BLaER1 treated with 17β-estradiol and CSF1 and Interleukin-3, amounts not matched to agents 10 nM and 100 nM (cell line): ENCODE results near the gene SLC6A19.

Experiments
- H3K27ac ChIP-seq, 11 experiments: shearing (Covaris generic); formaldehyde crosslinking; 2 replicates each; pipeline ENCODE4 v1.8.1; 2022
- H3K27me3 ChIP-seq, 11 experiments: shearing (Covaris generic); formaldehyde crosslinking; 2 replicates each; pipeline ENCODE4 v1.8.1; 2022
- H3K36me3 ChIP-seq, 11 experiments: shearing (Covaris generic); formaldehyde crosslinking; 2 replicates each; pipeline ENCODE4 v1.8.1; 2022
- H3K4me1 ChIP-seq, 10 experiments: shearing (Covaris generic); formaldehyde crosslinking; 2 replicates each; pipeline ENCODE4 v1.8.1; 2022
- H3K4me2 ChIP-seq, 11 experiments: shearing (Covaris generic); formaldehyde crosslinking; 2 replicates each; pipeline ENCODE4 v1.8.1; 2022
- H3K4me3 ChIP-seq, 10 experiments: shearing (Covaris generic); formaldehyde crosslinking; 2 replicates each; pipeline ENCODE4 v1.8.1; 2022
- H3K9ac ChIP-seq, 11 experiments: shearing (Covaris generic); formaldehyde crosslinking; 2 replicates each; pipeline ENCODE4 v1.8.1; 2022
- H3K9me3 ChIP-seq, 11 experiments: shearing (Covaris generic); formaldehyde crosslinking; replicated peaks in 1 of 11; 2 replicates each; pipeline ENCODE4 v1.8.1; 2022
- H4K20me1 ChIP-seq, 11 experiments: shearing (Covaris generic); formaldehyde crosslinking; 2 replicates each; pipeline ENCODE4 v1.8.1; 2022
- Cebpa-rat ChIP-seq, 11 experiments: shearing (Covaris generic); IDR thresholded peaks; 2 replicates each; pipeline ENCODE4 v1.8.1; 2022

Gene SLC6A19

GRCh38 chr5:1254196-1254595 is 52.8 kb downstream of the SLC6A19 start:
- no peak overlapping the region for H3K4me3 ChIP-seq
- no peaks in the 10 kb centered on the region for H3K9me3 ChIP-seq
- no peak overlapping the region for H3K9ac ChIP-seq
- H3K27me3 ChIP-seq = no peaks in the 10 kb centered on the region
- H3K4me1 ChIP-seq = peaks cover 0 to 40% (median 18%) of the 10 kb centered on the region in 10 experiments; a peak in 17 of 20 replicates
- TF ChIP-seq Cebpa-rat (IDR thresholded peaks at IDR 0.05) = no peak
- H3K27ac ChIP-seq = no peak overlapping the region
- H4K20me1 ChIP-seq = peaks cover 0 to 90% (median 31%) of the 10 kb centered on the region in 11 experiments; a peak in 17 of 22 replicates
- H3K36me3 ChIP-seq = peaks cover 0 to 38% (median 2%) of the 10 kb centered on the region in 11 experiments; a peak in 9 of 22 replicates
- peak overlapping the region in 1 of 11 experiments; percentile 67; a peak in 1 of 22 replicates for H3K4me2 ChIP-seq

- Histone ChIP-seq H4K20me1 (peaks cover 0 to 89% (median 24%) of the 10 kb centered on the region in 11 experiments; a peak in 17 of 22 replicates), H3K4me3 (no peak overlapping the region), H3K4me1 (peaks cover 0 to 40% (median 18%) of the 10 kb centered on the region in 10 experiments; a peak in 17 of 20 replicates), H3K4me2 (peak overlapping the region in 8 of 11 experiments; percentile 35 to 67 (median 59); a peak in 16 of 22 replicates), H3K9me3 (no peaks in the 10 kb centered on the region), H3K9ac (peak overlapping the region in 1 of 11 experiments; percentile 1; a peak in 1 of 22 replicates), H3K27ac (no peak overlapping the region), H3K27me3 (no peaks in the 10 kb centered on the region), H3K36me3 (peaks cover 0 to 46% (median 10%) of the 10 kb centered on the region in 11 experiments; a peak in 10 of 22 replicates)
- TF ChIP-seq Cebpa-rat (IDR thresholded peaks at IDR 0.05) = no peak
Observed at GRCh38 chr5:1255081-1255561, 53.7 kb downstream of the SLC6A19 start.

- H3K4me2 ChIP-seq = no peak overlapping the region
- peaks cover 0 to 81% (median 20%) of the 10 kb centered on the region in 11 experiments; a peak in 16 of 22 replicates for H4K20me1 ChIP-seq
- TF ChIP-seq Cebpa-rat (IDR thresholded peaks at IDR 0.05) = no peak
- peaks cover 0 to 39% (median 18%) of the 10 kb centered on the region in 10 experiments; a peak in 17 of 20 replicates for H3K4me1 ChIP-seq
- no peak overlapping the region for H3K4me3 ChIP-seq
- peaks cover 0 to 63% (median 25%) of the 10 kb centered on the region in 11 experiments; a peak in 14 of 22 replicates for H3K36me3 ChIP-seq
- no peaks in the 10 kb centered on the region for H3K27me3 ChIP-seq
- no peaks in the 10 kb centered on the region for H3K9me3 ChIP-seq
- no peak overlapping the region for H3K27ac ChIP-seq
- H3K9ac ChIP-seq = no peak overlapping the region
Observed at GRCh38 chr5:1256776-1257175, 55.4 kb downstream of the SLC6A19 start.

GRCh38 chr5:1257363-1257762 is 56.0 kb downstream of the SLC6A19 start:
- TF ChIP-seq Cebpa-rat (IDR thresholded peaks at IDR 0.05) = no peak
- no peak overlapping the region for H3K9ac ChIP-seq
- no peaks in the 10 kb centered on the region for H3K27me3 ChIP-seq
- peaks cover 0 to 69% (median 30%) of the 10 kb centered on the region in 11 experiments; a peak in 14 of 22 replicates for H3K36me3 ChIP-seq
- H3K4me1 ChIP-seq = peaks cover 0 to 39% (median 18%) of the 10 kb centered on the region in 10 experiments; a peak in 17 of 20 replicates
- H3K9me3 ChIP-seq = no peaks in the 10 kb centered on the region
- peaks cover 0 to 87% (median 18%) of the 10 kb centered on the region in 11 experiments; a peak in 14 of 22 replicates for H4K20me1 ChIP-seq
- H3K4me2 ChIP-seq = no peak overlapping the region
- no peak overlapping the region for H3K27ac ChIP-seq
- H3K4me3 ChIP-seq = no peak overlapping the region

GRCh38 chr5:1257841-1258240 is 56.4 kb downstream of the SLC6A19 start:
- H3K27ac ChIP-seq = no peak overlapping the region
- no peak for TF ChIP-seq Cebpa-rat (IDR thresholded peaks at IDR 0.05)
- H3K36me3 ChIP-seq = peaks cover 0 to 73% (median 35%) of the 10 kb centered on the region in 11 experiments; a peak in 15 of 22 replicates

GRCh38 chr5:1259806-1260480 is 58.5 kb downstream of the SLC6A19 start:
- peaks cover 0 to 79% (median 54%) of the 10 kb centered on the region in 11 experiments; a peak in 16 of 22 replicates for H3K36me3 ChIP-seq
- no peak overlapping the region for H3K4me3 ChIP-seq
- H3K4me2 ChIP-seq = no peak overlapping the region
- peaks cover 0 to 90% (median 15%) of the 10 kb centered on the region in 11 experiments; a peak in 14 of 22 replicates for H4K20me1 ChIP-seq
- TF ChIP-seq Cebpa-rat (IDR thresholded peaks at IDR 0.05) = no peak
- H3K27ac ChIP-seq = no peak overlapping the region
- peaks cover 0 to 31% (median 15%) of the 10 kb centered on the region in 10 experiments; a peak in 17 of 20 replicates for H3K4me1 ChIP-seq
- no peaks in the 10 kb centered on the region for H3K27me3 ChIP-seq
- H3K9me3 ChIP-seq = no peaks in the 10 kb centered on the region
- no peak overlapping the region for H3K9ac ChIP-seq

More at GRCh38 chr5:1257841-1258240, 56.4 kb downstream of the SLC6A19 start:
- no peaks in the 10 kb centered on the region for H3K9me3 ChIP-seq
- no peak overlapping the region for H3K4me2 ChIP-seq
- no peak overlapping the region for H3K9ac ChIP-seq
- H3K27me3 ChIP-seq = no peaks in the 10 kb centered on the region
- peaks cover 0 to 92% (median 18%) of the 10 kb centered on the region in 11 experiments; a peak in 14 of 22 replicates for H4K20me1 ChIP-seq
- H3K4me1 ChIP-seq = peaks cover 0 to 39% (median 18%) of the 10 kb centered on the region in 10 experiments; a peak in 17 of 20 replicates
- H3K4me3 ChIP-seq = no peak overlapping the region

GRCh38 chr5:1261643-1262042 is 60.2 kb downstream of the SLC6A19 start:
- no peak overlapping the region for H3K27ac ChIP-seq
- H3K4me2 ChIP-seq = no peak overlapping the region
- H3K9me3 ChIP-seq = no peaks in the 10 kb centered on the region
- no peak for TF ChIP-seq Cebpa-rat (IDR thresholded peaks at IDR 0.05)
- H3K4me1 ChIP-seq = peaks cover 0 to 21% (median 3%) of the 10 kb centered on the region in 10 experiments; a peak in 8 of 20 replicates
- H3K9ac ChIP-seq = no peak overlapping the region
- no peaks in the 10 kb centered on the region for H3K27me3 ChIP-seq
- no peak overlapping the region for H3K4me3 ChIP-seq
- peaks cover 0 to 83% (median 13%) of the 10 kb centered on the region in 11 experiments; a peak in 12 of 22 replicates for H4K20me1 ChIP-seq
- H3K36me3 ChIP-seq = peaks cover 0 to 94% (median 71%) of the 10 kb centered on the region in 11 experiments; a peak in 16 of 22 replicates

GRCh38 chr5:1262381-1262780 is 61.0 kb downstream of the SLC6A19 start:
- Histone ChIP-seq H3K27ac (no peak overlapping the region), H3K4me3 (no peak overlapping the region), H3K4me2 (no peak overlapping the region), H3K4me1 (peaks cover 0 to 13% (median 2%) of the 10 kb centered on the region in 10 experiments; a peak in 5 of 20 replicates), H3K36me3 (peaks cover 0 to 98% (median 78%) of the 10 kb centered on the region in 11 experiments; a peak in 16 of 22 replicates), H3K9ac (no peak overlapping the region), H4K20me1 (peaks cover 0 to 80% (median 13%) of the 10 kb centered on the region in 11 experiments; a peak in 12 of 22 replicates), H3K27me3 (no peaks in the 10 kb centered on the region), H3K9me3 (no peaks in the 10 kb centered on the region)
- TF ChIP-seq Cebpa-rat (IDR thresholded peaks at IDR 0.05) = no peak

- no peak overlapping the region for H3K4me2 ChIP-seq
- H3K36me3 ChIP-seq = peaks cover 0 to 100% (median 84%) of the 10 kb centered on the region in 11 experiments; a peak in 16 of 22 replicates
- H4K20me1 ChIP-seq = peaks cover 0 to 76% (median 8%) of the 10 kb centered on the region in 11 experiments; a peak in 11 of 22 replicates
- no peak overlapping the region for H3K9ac ChIP-seq
- no peak overlapping the region for H3K4me3 ChIP-seq
- no peak for TF ChIP-seq Cebpa-rat (IDR thresholded peaks at IDR 0.05)
- no peaks in the 10 kb centered on the region for H3K9me3 ChIP-seq
- no peaks in the 10 kb centered on the region for H3K27me3 ChIP-seq
- no peak overlapping the region for H3K27ac ChIP-seq
- 0 out of 20 replicates have a peak, but pooled peaks cover 0 to 8% (median 0%) of the 10 kb centered on the region in 10 experiments for H3K4me1 ChIP-seq
Observed at GRCh38 chr5:1264211-1264610, 62.8 kb downstream of the SLC6A19 start.
